RWPE1 (cell line): Measurements from ENCODE around the gene THAP5.

Experiments used
- CTCF ChIA-PET: fragments of 350-600 bp; sonication (Branson Sonifier 250); formaldehyde crosslinking; extraction: SDS; loops from one replicate; lab custom pipeline; 2021; lab: Yijun Ruan, JAX
- POLR2A ChIA-PET: fragments of 400-600 bp; formaldehyde crosslinking; extraction: SDS; loops from one replicate; lab custom pipeline; 2020; ENCODE audit warnings: antibody characterized with exemption; ENCODE audit not compliant: low non-redundant PET; lab: Yijun Ruan, JAX
- DNase-seq: peaks from one replicate; pipeline ENCODE4 v3.0.0; 2012; ENCODE audit warnings: low spot score
- H3K27ac ChIP-seq: fragments of 450-650 bp; 2 replicates; pipeline ENCODE4 v1.5.1; 2017
- TF ChIP-seq, protein P1 (sequence below): fragments of 450-650 bp; conservative IDR thresholded peaks from 2 replicates; pipeline ENCODE4 v1.5.1; 2017; ENCODE audit warnings: low read depth, mild to moderate bottlenecking

The THAP5 gene

DNA sequence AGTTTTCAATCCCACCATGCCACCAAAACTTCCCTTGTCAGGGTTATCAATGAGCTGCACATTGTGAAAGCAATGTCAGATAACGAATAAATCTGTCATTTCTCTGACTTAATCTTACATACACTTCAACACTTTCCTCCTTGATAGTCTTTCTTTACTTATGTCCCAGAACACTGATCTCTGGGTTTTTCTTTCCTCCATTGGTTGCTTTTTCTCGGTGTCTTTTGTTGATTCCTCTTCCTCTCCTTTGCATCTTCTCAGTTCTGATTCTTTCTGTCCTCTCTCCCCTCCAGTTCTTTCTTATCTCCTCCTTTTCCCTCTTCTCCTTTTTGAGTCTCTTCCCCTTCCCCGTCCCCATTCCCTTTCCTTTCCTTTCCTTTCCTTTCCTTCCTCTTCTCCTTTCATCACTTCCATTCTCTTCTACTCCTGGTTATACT is 16.8 kb upstream of the THAP5 start:
- ChIA-PET CTCF (interaction anchor here (1.1 kb wide), 1 partner anchor 17 kb away, joined by 3 read pairs; no protein-coding TSS in a partner anchor), POLR2A (no interaction called here)
- DNase-seq = no peak
- TF ChIP-seq, protein P1, sequence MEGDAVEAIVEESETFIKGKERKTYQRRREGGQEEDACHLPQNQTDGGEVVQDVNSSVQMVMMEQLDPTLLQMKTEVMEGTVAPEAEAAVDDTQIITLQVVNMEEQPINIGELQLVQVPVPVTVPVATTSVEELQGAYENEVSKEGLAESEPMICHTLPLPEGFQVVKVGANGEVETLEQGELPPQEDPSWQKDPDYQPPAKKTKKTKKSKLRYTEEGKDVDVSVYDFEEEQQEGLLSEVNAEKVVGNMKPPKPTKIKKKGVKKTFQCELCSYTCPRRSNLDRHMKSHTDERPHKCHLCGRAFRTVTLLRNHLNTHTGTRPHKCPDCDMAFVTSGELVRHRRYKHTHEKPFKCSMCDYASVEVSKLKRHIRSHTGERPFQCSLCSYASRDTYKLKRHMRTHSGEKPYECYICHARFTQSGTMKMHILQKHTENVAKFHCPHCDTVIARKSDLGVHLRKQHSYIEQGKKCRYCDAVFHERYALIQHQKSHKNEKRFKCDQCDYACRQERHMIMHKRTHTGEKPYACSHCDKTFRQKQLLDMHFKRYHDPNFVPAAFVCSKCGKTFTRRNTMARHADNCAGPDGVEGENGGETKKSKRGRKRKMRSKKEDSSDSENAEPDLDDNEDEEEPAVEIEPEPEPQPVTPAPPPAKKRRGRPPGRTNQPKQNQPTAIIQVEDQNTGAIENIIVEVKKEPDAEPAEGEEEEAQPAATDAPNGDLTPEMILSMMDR = no peak
- no peak overlapping the region for H3K27ac ChIP-seq

DNA sequence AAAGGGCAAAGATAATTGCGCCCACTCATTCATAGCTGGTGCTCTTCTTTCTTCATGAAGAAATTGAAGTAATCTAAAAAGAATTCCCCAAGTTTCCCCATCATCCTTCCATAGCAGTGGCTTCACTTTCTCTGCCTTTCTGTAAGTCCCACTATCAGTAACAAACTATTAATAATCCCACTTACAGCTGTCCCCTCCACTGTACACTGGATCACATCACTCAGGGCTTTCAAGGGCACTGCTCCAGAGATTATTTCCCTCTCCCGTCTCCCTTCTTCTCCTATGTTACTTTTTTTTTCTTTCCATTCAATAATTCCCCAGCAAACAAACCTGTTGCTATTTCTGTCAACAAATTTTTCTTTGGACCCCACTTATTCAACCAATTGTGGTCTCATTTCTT is 16.3 kb upstream of the THAP5 start:
- TF ChIP-seq, protein P1 = no peak
- ChIA-PET CTCF (no interaction called here), POLR2A (no interaction called here)
- no peak for DNase-seq
- no peak overlapping the region for H3K27ac ChIP-seq

DNA sequence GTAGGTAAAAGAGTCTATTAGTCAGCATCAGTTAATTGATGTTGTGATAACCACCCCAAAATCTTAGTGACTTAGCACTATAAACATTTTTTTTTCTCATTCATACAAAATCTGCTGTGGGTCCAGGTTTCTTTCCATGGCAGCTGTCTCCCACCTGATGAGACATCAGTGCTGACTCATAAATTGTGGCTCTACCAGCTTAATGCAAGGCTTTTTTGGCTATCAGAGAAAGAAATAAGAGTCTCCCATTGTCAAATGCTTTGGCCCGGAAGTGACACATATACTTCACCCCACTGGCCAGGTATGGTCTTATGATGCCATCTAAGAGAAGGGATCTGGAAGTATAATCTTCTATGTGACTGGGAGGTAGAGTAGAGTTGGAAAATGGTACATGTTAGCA is 14.7 kb upstream of the THAP5 start:
- no peak overlapping the region for H3K27ac ChIP-seq
- POLR2A ChIA-PET = no interaction called here
- no peak for DNase-seq
- CTCF ChIA-PET = no interaction called here
- TF ChIP-seq, protein P1 = no peak

DNA sequence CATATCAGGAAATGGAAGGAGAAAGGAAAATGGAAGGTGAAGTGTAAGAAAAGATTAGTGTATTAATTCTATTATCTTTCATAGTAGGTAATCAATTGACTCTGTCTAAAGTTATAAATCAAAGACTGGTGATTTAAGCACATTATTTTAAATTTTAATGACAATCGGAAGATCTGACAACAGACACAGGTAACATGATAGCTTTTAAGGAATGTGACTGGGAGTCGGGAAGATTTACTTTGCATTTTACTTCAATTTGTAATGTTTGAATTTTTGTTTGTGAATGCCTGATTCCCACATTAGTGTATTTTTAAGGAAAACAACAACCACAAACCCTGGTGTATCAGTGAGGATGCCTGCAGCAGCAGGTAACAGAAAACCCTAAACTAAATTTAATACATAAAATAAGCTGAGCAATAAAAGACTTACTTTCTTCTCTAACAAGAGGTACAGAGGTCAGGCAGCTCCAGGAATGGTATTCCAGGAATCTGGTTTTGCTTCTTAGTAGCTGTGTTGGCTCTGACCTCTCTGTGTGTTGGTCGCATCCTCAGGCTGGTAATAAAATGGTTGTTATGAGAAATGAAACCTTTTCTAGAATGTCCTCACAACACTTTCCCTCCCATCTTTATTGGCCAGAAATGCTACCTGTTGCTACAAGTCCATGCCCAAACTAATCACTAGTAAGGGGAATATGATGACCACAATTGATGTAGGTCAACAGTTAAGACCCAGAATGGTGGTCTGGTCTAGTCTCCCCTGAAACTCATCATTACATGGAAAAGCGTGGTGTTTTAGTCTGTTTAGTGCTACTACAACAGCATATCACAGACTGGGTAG is 12.4 kb upstream of the THAP5 start:
- no peak for DNase-seq
- ChIA-PET POLR2A (no interaction called here), CTCF (no interaction called here)
- H3K27ac ChIP-seq = no peak overlapping the region
- TF ChIP-seq, protein P1 = no peak

DNA sequence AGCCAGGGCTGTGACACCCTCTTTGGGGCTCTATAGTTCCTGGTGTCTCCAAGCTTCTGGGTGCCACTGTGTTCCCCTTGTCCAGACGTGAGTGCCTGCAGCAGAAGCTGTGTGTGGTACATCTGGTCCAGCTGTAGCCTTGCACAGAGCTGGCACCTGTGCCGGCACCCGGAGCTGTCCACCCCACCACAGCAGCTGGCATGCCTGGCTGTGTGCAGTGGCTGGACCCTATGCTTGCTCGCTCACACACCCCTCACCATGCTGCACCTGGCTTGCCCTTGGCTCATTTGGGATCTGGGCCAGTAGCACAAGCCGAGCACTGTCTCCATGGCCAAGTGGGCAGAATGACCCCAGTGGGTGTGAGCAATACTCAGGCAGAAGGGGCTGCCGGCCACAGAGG is 10.8 kb upstream of the THAP5 start:
- CTCF ChIA-PET = no interaction called here
- no peak overlapping the region for H3K27ac ChIP-seq
- POLR2A ChIA-PET = interaction anchor here (0.5 kb wide), 1 partner anchor 53 kb away, joined by 4 read pairs; no protein-coding TSS in a partner anchor
- TF ChIP-seq, protein P1 = no peak
- DNase-seq = no peak

DNA sequence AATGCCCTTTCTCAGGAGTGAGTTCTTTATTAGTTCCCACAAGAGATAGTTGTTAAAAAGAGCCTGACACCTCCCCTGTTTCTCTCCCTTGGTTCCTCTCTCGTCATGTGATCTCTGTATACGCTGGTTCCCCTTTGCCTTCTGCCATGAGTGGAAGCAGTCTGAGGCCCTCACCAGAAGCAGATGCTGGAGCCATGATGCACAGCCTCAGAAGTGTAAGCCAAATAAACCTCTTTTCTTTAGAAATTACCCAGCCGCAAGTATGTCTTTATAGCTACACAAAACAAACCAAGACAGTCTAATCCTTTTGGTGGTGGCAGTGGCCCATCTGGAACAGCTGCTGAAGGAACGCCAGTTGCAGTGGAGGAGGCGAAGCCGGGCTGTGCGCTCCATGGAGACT is 9.4 kb upstream of the THAP5 start:
- DNase-seq = no peak
- POLR2A ChIA-PET = no interaction called here
- TF ChIP-seq, protein P1 = no peak
- CTCF ChIA-PET = no interaction called here
- H3K27ac ChIP-seq = no peak overlapping the region
